Measurements from ENCODE around the gene LINC00632.
"Not testable (repeated sequence)": the region's sequence is repeated elsewhere in the genome, so short reads cannot be mapped to it uniquely, and the experiment has no call there.

LINC00632 gene

DNA sequence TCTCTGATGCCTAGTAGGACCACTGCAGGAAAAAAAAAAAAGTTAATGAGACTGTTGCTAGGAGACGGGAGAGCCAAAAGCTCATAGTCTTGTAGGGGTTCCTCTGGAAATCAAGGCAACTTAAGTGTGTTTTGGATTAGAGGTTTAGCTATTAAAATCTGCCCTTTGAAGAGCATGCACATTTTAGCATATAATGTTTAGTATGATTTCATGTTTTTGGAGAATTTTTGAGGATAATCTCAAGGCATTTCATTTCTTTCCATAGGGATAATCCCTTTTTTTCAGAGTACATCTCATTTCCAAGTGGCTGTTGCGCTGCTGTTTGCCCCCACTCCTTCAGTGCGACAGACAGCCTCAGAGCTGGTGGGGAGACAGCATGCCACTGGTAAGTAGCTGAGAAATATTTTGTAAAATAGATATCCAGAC lies at the start of gene LINC00632:
TSS of gene LINC00632 (plus strand) at position 339 of the 426 bp plus-strand sequence.
- no peak for DNase-seq

DNA sequence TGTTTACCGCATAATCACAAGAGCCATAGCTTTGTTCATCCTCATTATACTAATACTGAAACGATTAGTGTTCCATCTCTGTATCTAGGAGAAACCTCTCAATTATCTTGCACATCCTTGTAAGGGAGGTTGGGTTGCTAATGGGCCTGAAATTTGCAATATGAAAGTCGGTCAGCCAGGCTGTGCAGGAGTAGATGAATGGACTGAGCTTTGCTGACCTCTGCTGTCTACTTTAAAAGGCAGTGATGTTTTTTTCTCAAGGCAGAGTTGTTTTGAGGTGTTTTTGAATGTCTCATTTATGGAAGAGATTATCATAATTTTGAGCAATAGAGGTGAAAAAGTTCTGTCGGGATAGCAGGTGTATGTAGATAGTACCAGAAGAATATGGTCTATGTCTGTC lies 47.9 kb upstream of the LINC00632 start:
- no peak for DNase-seq

- DNase-seq: no peak
Observed at GRCh38 chrX:140664939-140665338, 44.6 kb upstream of the LINC00632 start.

- DNase-seq: no peak
Observed at GRCh38 chrX:140672840-140673731, 36.5 kb upstream of the LINC00632 start.

DNA sequence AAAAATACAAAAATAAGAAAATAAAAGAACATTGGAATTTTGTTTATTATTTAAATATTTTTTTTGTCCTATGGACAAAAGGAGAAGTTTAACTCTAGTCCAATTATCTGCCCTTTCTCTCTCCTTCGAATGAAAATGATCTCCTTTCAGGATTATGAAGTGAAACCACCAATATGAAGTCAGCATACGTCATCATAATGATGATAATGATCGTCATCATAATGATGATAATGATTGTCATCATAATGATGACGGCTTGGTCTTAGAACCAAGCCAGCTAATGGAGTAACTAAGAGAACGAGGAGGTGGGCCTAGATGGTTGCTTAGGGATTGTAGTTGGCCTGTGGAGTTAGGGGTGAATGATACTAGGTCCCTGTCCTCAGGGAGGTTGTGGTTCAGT lies 21.9 kb upstream of the LINC00632 start:
- no peak for DNase-seq

GRCh38 chrX:140691596-140691995 lies 18.0 kb upstream of the LINC00632 start:
- not testable (repeated sequence) for DNase-seq

DNA sequence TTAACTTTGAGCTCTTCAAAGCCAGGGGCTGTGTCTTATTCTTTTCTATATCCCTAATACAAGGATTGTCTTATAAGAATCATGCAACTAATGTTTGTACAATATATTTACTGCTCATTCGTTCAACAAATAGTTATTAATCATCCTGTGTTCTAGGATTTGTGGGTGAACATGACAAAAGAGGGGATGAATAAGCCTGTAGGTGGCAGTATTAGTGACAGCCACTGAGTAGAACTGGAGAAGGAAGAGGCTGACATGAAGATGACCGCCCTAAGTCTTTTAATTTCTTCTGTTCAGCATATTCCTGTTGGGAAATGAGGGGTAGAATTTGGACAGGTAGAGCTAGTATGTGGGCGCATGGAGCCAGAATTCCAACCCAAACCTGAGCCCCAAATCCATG lies 11.9 kb upstream of the LINC00632 start:
- DNase-seq: no peak

- DNase-seq: peak in 1 of 2 donors; percentile 0
Observed at GRCh38 chrX:140701480-140701879, 8.1 kb upstream of the LINC00632 start.

DNA sequence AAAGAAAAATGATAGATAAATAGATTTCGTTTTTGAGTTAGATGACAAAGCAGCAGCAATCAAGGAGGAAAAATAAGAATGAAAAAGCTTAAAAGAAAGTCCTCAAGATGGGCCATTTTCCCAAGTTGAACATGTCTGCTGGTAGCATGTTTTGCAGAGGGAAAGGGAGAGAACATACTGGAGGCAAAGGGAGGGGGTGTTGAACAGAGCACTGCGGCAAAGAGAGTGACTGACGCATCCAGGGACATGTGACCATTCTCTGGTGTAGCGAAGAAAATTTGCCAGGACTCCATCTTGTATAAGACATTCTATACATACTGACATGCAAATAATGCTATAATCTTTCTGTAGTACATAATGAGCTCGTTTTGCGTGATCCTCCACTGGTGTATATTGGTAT lies 1.2 kb downstream of the LINC00632 start:
- no peak for DNase-seq

GRCh38 chrX:140711894-140712293 lies 2.3 kb downstream of the LINC00632 start:
- no peak for DNase-seq

GRCh38 chrX:140712413-140713173 lies 3.0 kb downstream of the LINC00632 start:
- DNase-seq: peak; percentile 43 to 55

GRCh38 chrX:140713174-140713539 lies 3.6 kb downstream of the LINC00632 start:
- DNase-seq: no peak

- no peak for DNase-seq
Observed at GRCh38 chrX:140715787-140716186, 6.2 kb downstream of the LINC00632 start.

- DNase-seq: no peak
Observed at GRCh38 chrX:140723121-140723715, 13.7 kb downstream of the LINC00632 start.

DNA sequence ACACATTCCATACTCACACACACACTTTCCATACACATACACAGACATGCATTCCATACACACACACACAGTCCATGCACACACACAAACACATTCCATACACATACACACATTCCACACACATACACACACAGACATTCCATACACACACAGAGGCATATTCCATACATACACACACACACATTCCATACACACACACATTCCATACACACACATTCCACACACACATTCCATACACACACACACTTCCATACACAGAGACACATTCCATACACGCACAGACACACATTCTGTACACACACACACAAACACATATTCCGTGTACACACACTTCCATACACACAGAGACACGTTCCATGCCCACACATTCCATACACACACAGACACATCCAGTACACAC lies 14.8 kb downstream of the LINC00632 start:
- DNase-seq: no peak

- DNase-seq: no peak
Observed at GRCh38 chrX:140724736-140725135, 15.2 kb downstream of the LINC00632 start.

- no peak for DNase-seq
Observed at GRCh38 chrX:140725500-140725899, 15.9 kb downstream of the LINC00632 start.

- DNase-seq: peak in 1 of 2 donors; percentile 4
Observed at GRCh38 chrX:140733766-140734342, 24.3 kb downstream of the LINC00632 start.

DNA sequence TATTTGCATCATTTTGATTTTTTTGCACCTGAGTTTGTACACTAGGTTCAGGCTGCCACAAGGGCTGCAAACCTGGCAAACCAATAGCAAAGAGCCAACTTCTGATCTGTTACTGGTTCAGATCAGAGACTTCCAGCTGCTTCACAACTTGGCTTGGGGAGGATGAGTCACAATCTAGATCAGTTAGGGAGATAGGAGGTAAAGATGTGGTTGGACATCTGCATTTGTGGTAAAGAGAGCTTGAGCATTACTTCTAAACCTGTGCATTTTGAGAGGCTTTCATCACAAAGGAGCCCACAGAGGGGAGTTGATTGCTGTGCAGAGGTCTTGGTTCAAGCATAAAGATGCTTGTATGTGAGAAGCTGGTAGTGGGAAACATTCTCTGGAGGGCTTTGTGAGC lies 34.5 kb downstream of the LINC00632 start:
- DNase-seq: peak in 1 of 2 donors; percentile 23

DNA sequence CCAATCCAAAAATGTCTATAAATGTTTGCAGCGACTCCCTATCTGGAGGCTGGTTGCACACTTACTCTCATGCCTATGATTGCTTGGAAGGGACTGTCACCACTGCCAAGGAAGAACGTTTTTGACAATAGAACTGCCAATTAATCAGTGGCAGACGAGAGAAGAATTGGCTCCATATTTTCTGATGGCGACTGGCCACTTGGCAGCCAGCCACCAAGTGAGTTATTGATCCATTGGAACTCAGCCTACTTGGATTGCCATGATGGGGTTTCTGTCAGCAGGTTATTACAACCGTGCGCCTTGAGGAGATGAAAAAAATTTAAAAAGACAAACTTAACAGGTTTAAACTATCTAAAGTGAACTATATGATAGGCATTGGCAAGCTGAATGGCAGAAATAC lies 47.4 kb downstream of the LINC00632 start:
- no peak for DNase-seq

GRCh38 chrX:140762061-140762460 lies 52.5 kb downstream of the LINC00632 start:
- DNase-seq: peak; percentile 16 to 35

DNA sequence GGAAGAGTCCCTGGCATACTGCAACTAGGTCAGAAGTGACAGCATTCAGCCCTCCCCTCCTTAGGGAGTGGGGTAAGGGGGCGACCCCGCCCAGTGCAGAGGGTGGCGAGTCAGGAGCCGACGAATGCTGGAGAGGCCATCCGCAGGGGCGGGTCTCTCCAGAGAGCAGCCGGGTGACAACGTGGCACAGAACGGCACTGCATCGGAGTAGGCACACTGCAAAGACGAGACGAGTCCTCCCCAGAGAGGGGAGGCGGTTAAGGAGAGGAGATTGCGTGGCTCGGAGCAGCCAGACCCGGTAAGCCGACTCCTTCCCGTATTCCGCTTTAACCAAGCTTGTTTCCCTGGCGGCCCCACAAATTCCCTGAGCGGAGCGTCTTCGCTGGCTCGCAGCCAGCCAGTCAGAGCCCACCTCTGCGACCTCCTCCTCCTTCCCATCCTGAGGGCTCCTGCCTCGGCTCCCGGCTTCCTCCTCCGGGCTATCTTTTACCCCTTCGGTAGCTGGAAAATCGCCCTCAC lies 54.9 kb downstream of the LINC00632 start:
- peak in 1 of 2 donors; percentile 0 for DNase-seq
